ENCODE measurements around the gene TMEM213. TPM values are rescaled to one million over a fixed set of nuclear protein-coding genes. Genes with fewer than 3 reads are reported as not detected.

The TMEM213 gene
- total and polyA plus RNA-seq, 10 donors: 0.05 TPM; not detected in 9

- H3K4me3 ChIP-seq: no peak overlapping the region
- H3K27me3 ChIP-seq (replicated peaks in 1 of 7): no peaks in the 10 kb centered on the region
- peaks cover 0 to 28% (median 23%) of the 10 kb centered on the region in 8 donors for H3K9me3 ChIP-seq
- TF ChIP-seq CTCF (IDR thresholded peaks at IDR 0.05 in 8 of 11, conservative IDR thresholded peaks at IDR 0.05 in 3 of 11) (no peak), POLR2AphosphoS5 (IDR thresholded peaks at IDR 0.05) (no peak), POLR2A (IDR thresholded peaks at IDR 0.05) (no peak)
- H3K4me1 ChIP-seq: no peaks in the 10 kb centered on the region
- 74 to 85% (median 82%) methylated on average over 3 of the region's 3 CpGs for WGBS, 5 donors
- H3K27ac ChIP-seq: no peak overlapping the region
- H3K36me3 ChIP-seq: peaks cover 0 to 7% (median 0%) of the 10 kb centered on the region in 6 donors
- no peak for DNase-seq
- intact Hi-C loops (cut with DNase I; ENCODE audit: low total_unique reads): no loop called here
These were observed 55.7 kb downstream of the TMEM213 start for GRCh38 chr7:138853448-138853847.

- 78 to 94% (median 93%) methylated on average over 5 of the region's 5 CpGs for WGBS, 5 donors
- TF ChIP-seq POLR2A (IDR thresholded peaks at IDR 0.05) (no peak), POLR2AphosphoS5 (IDR thresholded peaks at IDR 0.05) (no peak), CTCF (IDR thresholded peaks at IDR 0.05 in 8 of 11, conservative IDR thresholded peaks at IDR 0.05 in 3 of 11) (no peak)
- Histone ChIP-seq H3K4me1 (no peaks in the 10 kb centered on the region), H3K4me3 (no peak overlapping the region), H3K27ac (no peak overlapping the region), H3K9me3 (peaks cover 0 to 31% (median 26%) of the 10 kb centered on the region in 8 donors), H3K27me3 (replicated peaks in 1 of 7) (no peaks in the 10 kb centered on the region), H3K36me3 (peaks cover 0 to 7% (median 0%) of the 10 kb centered on the region in 6 donors)
- DNase-seq: no peak
- intact Hi-C loops (cut with DNase I; ENCODE audit: low total_unique reads): no loop called here
These were observed 56.4 kb downstream of the TMEM213 start for GRCh38 chr7:138854115-138854645.

GRCh38 chr7:138857728-138858127 is 59.9 kb downstream of the TMEM213 start:
- Histone ChIP-seq H3K4me3 (no peak overlapping the region), H3K36me3 (peaks cover 0 to 7% (median 0%) of the 10 kb centered on the region in 6 donors), H3K27me3 (replicated peaks in 1 of 7) (no peaks in the 10 kb centered on the region), H3K4me1 (no peaks in the 10 kb centered on the region), H3K9me3 (peaks cover 0 to 26% (median 21%) of the 10 kb centered on the region in 8 donors), H3K27ac (no peak overlapping the region)
- TF ChIP-seq POLR2AphosphoS5 (IDR thresholded peaks at IDR 0.05) (no peak), CTCF (IDR thresholded peaks at IDR 0.05 in 8 of 11, conservative IDR thresholded peaks at IDR 0.05 in 3 of 11) (no peak), POLR2A (IDR thresholded peaks at IDR 0.05) (no peak)
- intact Hi-C loops (cut with DNase I; ENCODE audit: low total_unique reads): no loop called here
- DNase-seq: no peak

- DNase-seq: no peak
- H3K27ac ChIP-seq: no peak overlapping the region
- intact Hi-C loops (cut with DNase I; ENCODE audit: low total_unique reads): no loop called here
- 92 to 97% (median 94%) methylated on average over 16 of the region's 16 CpGs for WGBS, 5 donors
- H3K27me3 ChIP-seq (replicated peaks in 1 of 7): no peaks in the 10 kb centered on the region
- H3K4me3 ChIP-seq: no peak overlapping the region
- H3K9me3 ChIP-seq: peaks cover 0 to 26% (median 21%) of the 10 kb centered on the region in 8 donors
- TF ChIP-seq POLR2AphosphoS5 (IDR thresholded peaks at IDR 0.05) (no peak), CTCF (IDR thresholded peaks at IDR 0.05 in 8 of 11, conservative IDR thresholded peaks at IDR 0.05 in 3 of 11) (no peak), POLR2A (IDR thresholded peaks at IDR 0.05) (no peak)
- peaks cover 0 to 7% (median 0%) of the 10 kb centered on the region in 6 donors for H3K36me3 ChIP-seq
- no peaks in the 10 kb centered on the region for H3K4me1 ChIP-seq
These were observed 63.3 kb downstream of the TMEM213 start for GRCh38 chr7:138861051-138861450.
